Measurements from ENCODE around the gene SLC15A3.
A peak's percentile ranks its signal among the peaks of the same experiment; 100 is the strongest.
"Not testable (repeated sequence)": the region's sequence is repeated elsewhere in the genome, so short reads cannot be mapped to it uniquely, and the experiment has no call there.

Gene SLC15A3

DNA sequence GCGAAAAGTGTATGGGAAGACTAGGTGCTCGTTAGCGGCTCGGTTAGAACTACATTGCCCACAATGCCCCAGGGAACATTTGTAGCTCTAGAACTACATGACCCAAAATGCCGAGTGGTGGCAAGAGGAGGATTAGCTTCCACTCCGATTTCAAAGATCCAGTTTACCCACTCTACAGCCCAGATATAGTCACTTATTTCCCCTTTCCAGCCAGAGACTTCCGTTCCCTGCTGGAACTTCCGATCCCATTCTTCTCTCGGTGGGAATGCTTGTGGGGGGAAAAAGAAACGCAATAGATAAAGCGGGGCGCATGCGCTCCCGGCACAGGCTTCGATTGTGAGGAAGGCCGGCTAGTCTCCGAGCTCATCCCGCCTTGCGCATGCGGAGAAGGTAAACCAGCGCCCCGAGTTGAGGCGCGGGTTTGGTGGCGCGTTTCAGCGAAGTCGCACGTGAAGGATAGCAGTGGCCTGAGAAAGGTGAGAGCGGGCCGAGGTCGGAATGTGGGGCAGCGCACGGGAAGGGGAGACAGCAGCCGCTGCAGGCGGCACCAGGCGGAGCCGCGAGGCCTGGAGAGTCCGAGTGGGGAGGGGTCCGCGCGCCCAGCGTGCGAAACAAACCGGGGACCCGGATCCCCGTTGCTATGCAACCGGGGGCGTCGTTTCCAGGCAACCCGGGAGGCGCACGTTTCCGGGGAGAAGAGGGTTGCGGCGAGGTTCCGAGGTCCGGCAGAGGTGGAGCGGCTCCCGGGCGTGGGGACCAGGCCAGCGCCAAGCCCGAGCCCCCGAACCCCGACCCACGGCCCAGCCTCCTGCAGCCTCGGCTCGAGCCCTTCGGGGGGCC lies 38.0 kb downstream of the SLC15A3 start, which contains the start of gene TMEM109:
Gene TMEM109, plus strand, starts transcription at position 366 of the 840 bp plus-strand sequence. CDS start 5,536 bp downstream, outside the sequence.
- peak; percentile 93 for DNase-seq (ENCODE audit: low read depth)

GRCh38 chr11:60912851-60913528 lies 39.0 kb downstream of the SLC15A3 start:
- DNase-seq (ENCODE audit: low read depth), result no peak

- DNase-seq (ENCODE audit: low read depth), result no peak
These were observed 39.6 kb downstream of the SLC15A3 start for GRCh38 chr11:60912223-60912850.

- peak; percentile 17 for DNase-seq (ENCODE audit: low read depth)
These were observed 41.1 kb downstream of the SLC15A3 start for GRCh38 chr11:60910711-60911380.

- DNase-seq (ENCODE audit: low read depth), result no peak
These were observed 41.7 kb downstream of the SLC15A3 start for GRCh38 chr11:60910281-60910687.

- not testable (repeated sequence) for DNase-seq (ENCODE audit: low read depth)
These were observed 42.2 kb downstream of the SLC15A3 start for GRCh38 chr11:60909680-60910280.

GRCh38 chr11:60908803-60909202 lies 43.2 kb downstream of the SLC15A3 start:
- no peak for DNase-seq (ENCODE audit: low read depth)

- peak; percentile 98 for DNase-seq (ENCODE audit: low read depth)
These were observed 45.6 kb downstream of the SLC15A3 start, which contains the start of gene PRPF19 for GRCh38 chr11:60906132-60906972. TSS of gene PRPF19 (minus strand) at chr11:60906585. CDS start at chr11:60906382, 203 bp downstream.

DNA sequence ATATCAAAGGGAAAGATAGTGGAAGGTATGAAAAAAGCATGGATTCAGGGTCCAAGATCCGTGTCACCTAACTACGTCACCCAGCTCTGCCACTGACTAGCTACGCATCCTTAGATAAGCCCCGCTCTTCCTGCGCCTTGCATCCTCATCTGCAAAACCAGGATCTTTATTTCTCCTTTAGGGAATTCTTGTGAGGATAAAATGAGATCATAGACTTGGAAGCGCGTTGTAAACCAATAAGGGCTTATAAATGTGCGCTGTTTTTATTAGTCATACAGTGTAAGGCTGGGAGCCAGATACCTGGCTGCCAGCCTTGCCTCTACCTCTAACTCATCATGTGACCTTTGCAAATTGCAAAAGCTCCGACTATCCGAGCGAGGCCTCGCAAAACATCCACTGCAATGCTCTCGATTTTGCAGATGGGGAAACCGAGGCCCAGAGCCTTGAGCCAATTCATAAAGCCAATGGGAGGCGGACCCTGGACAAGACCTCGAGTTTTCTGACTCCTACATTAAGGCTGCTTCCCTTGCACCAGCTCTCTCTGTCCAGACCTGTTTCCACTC lies 46.3 kb downstream of the SLC15A3 start:
- DNase-seq (ENCODE audit: low read depth), result peak; percentile 56

DNA sequence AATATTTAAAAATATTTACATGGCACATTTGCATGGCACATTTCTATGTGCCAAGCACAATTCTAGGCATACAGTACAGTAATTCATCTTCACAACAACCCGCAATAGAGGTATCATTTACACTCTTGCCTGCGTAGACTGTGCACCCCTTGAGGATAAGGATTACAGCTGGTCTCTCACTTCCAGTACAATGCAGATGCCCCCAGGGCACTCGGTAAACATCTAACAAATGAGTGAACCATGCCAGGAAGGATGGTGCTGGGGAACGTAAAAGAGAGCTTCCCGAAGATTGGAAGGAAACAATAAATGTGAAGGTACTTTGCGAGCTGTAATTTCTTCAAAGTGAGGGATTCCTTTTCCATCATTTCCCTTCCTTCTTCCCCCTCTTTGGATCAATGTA lies 46.9 kb downstream of the SLC15A3 start:
- peak; percentile 16 for DNase-seq (ENCODE audit: low read depth)

DNA sequence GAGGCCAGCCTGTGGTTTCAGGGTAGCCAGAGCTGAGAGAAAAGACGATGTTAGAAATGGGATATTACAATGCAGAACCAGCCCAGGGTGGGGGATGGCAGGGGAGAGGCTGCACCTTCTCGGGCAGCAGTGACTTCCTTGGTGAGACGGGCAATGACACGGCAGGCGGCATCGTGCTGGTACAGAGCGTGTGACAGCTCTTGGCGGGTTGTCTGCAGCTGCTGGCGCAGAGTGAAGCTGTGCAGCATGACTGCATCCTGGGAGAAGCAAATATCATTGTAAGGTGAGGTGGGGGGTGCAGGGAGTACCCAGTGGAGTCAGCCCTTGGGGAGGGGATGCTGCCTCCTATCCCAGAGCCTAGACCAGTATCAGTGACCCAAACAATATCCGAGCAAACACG lies 49.4 kb downstream of the SLC15A3 start:
- DNase-seq (ENCODE audit: low read depth), result no peak

DNA sequence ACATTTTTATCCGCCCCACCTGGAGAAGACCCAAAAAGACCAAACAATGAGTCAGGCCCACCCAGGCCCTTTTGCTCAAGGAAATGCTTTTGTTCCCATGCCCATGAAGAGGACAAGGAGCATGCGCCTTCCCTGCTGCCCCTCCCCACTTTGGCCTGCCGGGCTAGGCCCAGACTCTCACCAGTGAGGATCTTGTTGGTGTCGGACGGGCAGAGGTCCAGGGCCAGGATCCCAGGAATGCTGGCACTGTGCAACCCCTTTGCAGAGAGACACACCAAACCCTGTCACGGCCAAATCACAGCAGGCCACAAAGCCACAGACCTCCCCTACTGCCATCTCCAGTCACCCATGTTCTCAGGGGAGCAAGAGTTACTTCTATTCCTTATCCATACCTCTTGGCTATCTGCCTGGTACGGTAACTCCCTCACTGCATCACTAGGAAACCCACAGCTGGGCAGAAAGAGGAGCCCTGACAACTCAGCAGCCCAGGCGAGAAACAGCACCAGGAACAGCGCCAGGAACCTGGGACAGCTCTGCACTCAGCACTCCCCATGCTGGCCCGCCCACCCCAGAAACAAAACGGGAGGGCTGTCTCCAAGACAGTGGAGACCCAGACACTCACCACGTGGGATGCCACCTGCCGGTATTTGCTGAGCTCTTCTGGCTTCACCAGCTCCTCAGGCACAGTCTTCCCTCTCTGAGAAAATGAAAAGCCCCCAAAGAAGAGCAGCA lies 51.1 kb downstream of the SLC15A3 start:
- no peak for DNase-seq (ENCODE audit: low read depth)

DNA sequence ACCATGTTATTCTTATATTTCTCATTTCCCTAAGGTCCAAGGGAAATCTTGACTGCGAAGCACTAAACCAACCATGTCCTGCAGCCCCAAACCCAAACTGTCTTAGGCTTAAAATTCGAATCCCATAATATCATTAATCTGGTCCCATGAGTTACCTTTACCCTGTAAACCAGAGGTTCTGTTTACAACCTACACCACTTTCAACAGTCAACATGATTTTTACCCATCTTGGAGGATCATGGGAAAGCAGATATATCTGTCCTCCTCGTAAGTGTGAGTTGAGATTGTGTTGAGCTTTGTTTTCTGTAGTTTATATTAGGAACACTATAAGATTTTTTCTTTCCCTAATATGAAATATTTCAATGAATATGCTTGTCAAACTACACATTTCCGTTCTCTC lies 52.0 kb downstream of the SLC15A3 start:
- no peak for DNase-seq (ENCODE audit: low read depth)

GRCh38 chr11:60899046-60899936 lies 52.7 kb downstream of the SLC15A3 start:
- DNase-seq (ENCODE audit: low read depth), result peak; percentile 70

- DNase-seq (ENCODE audit: low read depth), result no peak
These were observed 54.5 kb downstream of the SLC15A3 start for GRCh38 chr11:60897496-60897895.

DNA sequence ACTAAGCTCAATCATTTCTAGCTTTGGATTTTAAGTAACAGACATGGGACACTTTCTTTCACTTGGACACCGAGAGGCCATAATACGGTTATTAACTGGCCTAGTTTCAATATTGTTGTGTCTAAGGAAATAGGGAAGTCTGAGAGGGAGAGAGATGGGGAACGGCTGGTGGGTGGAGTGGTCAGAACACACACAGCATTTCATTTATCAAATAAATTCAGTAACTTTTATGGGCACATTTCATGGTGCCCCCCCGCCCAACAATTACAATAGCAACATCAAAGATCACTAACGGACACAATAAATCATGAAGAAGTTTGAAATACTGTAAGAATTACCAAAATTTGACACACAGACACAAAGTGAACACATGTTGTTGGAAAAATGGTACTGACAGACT lies 56.3 kb downstream of the SLC15A3 start:
- DNase-seq (ENCODE audit: low read depth), result no peak

- no peak for DNase-seq (ENCODE audit: low read depth)
These were observed 60.8 kb downstream of the SLC15A3 start for GRCh38 chr11:60891103-60891741.

GRCh38 chr11:60890696-60891095 lies 61.3 kb downstream of the SLC15A3 start:
- no peak for DNase-seq (ENCODE audit: low read depth)
